HepG2 (cell line): ENCODE measurements around the gene SORBS2. TPM values are rescaled to one million over a fixed set of nuclear protein-coding genes. Genes with fewer than 3 reads are reported as not detected.

Experiments
- DDIT3 ChIP-seq: sonication (generic); formaldehyde crosslinking; IDR thresholded peaks from 2 replicates; pipeline ENCODE4 v1.4.0; 2020; ENCODE audit warnings: mild to moderate bottlenecking, missing genetic modification reagents
- FLYWCH1 ChIP-seq: sonication (generic); formaldehyde crosslinking; IDR thresholded peaks from 2 replicates; pipeline ENCODE4 v1.8.1; 2023; ENCODE audit warnings: mild to moderate bottlenecking, missing genetic modification reagents
- IKZF4 ChIP-seq: sonication (generic); formaldehyde crosslinking; IDR thresholded peaks from 2 replicates; pipeline ENCODE4 v1.5.1; 2020; ENCODE audit warnings: borderline replicate concordance, mild to moderate bottlenecking, low read depth, missing genetic modification reagents; ENCODE audit errors: not compliant biosample characterization
- MAF1 ChIP-seq: sonication (generic); formaldehyde crosslinking; IDR thresholded peaks from 2 replicates; pipeline ENCODE4 v1.5.0; 2020; ENCODE audit warnings: missing genetic modification reagents, borderline replicate concordance
- NCOA5 ChIP-seq: sonication (generic); formaldehyde crosslinking; IDR thresholded peaks from 2 replicates; pipeline ENCODE4 v1.4.0; 2020; ENCODE audit warnings: missing genetic modification reagents
- PHF21A ChIP-seq: sonication (generic); formaldehyde crosslinking; IDR thresholded peaks from 2 replicates; pipeline ENCODE4 v1.5.0; 2020; ENCODE audit warnings: mild to moderate bottlenecking, missing genetic modification reagents
- SIX1 ChIP-seq: sonication (generic); formaldehyde crosslinking; IDR thresholded peaks from 2 replicates; pipeline ENCODE4 v1.4.0; 2020; ENCODE audit warnings: missing genetic modification reagents, borderline replicate concordance
- SNAPC2 ChIP-seq: sonication (generic); formaldehyde crosslinking; IDR thresholded peaks from 2 replicates; pipeline ENCODE4 v1.8.1; 2022; ENCODE audit warnings: mild to moderate bottlenecking, missing genetic modification reagents
- SP1 ChIP-seq, 2 experiments: fragments of 450-650 bp in 1 of 2; sonication (generic) in 1 of 2; formaldehyde crosslinking in 1 of 2; IDR thresholded peaks; 2 replicates each; pipeline versions ENCODE4 v1.4.0 to v1.6.1; 2016 to 2020; ENCODE audit warnings: missing genetic modification reagents in 1 of 2
- ZBTB10 ChIP-seq: sonication (generic); formaldehyde crosslinking; IDR thresholded peaks from 2 replicates; pipeline ENCODE4 v1.4.0; 2020; ENCODE audit warnings: missing genetic modification reagents, borderline replicate concordance
- ZFP1 ChIP-seq: IDR thresholded peaks from 2 replicates; pipeline ENCODE4 v1.6.1; 2016
- ZMYM2 ChIP-seq: sonication (generic); formaldehyde crosslinking; IDR thresholded peaks from 2 replicates; pipeline ENCODE4 v1.8.0; 2022; ENCODE audit warnings: mild to moderate bottlenecking, missing genetic modification reagents
- ZNF124 ChIP-seq: sonication (generic); formaldehyde crosslinking; IDR thresholded peaks from 2 replicates; pipeline ENCODE4 v1.4.0; 2020; ENCODE audit warnings: missing genetic modification reagents
- ZNF180 ChIP-seq: sonication (generic); formaldehyde crosslinking; IDR thresholded peaks from 2 replicates; pipeline ENCODE4 v1.4.0; 2020; ENCODE audit warnings: low read depth, missing genetic modification reagents, borderline replicate concordance
- ZNF329 ChIP-seq: sonication (generic); formaldehyde crosslinking; IDR thresholded peaks from 2 replicates; pipeline ENCODE4 v1.9.0; 2021; ENCODE audit warnings: low read depth, mild to moderate bottlenecking, missing genetic modification reagents
- ZNF589 ChIP-seq: sonication (generic); formaldehyde crosslinking; conservative IDR thresholded peaks from 2 replicates; pipeline ENCODE4 v1.8.0; 2022; ENCODE audit warnings: mild to moderate bottlenecking, moderate library complexity, missing genetic modification reagents
- ZNF629 ChIP-seq: sonication (generic); formaldehyde crosslinking; conservative IDR thresholded peaks from 2 replicates; pipeline ENCODE4 v1.5.0; 2020; ENCODE audit warnings: missing genetic modification reagents
- ZNF703 ChIP-seq: sonication (generic); formaldehyde crosslinking; IDR thresholded peaks from 2 replicates; pipeline ENCODE4 v1.5.1; 2020; ENCODE audit warnings: missing genetic modification reagents, mild to moderate bottlenecking, moderate library complexity, borderline replicate concordance
- ZSCAN12 ChIP-seq: sonication (generic); formaldehyde crosslinking; IDR thresholded peaks from 2 replicates; pipeline ENCODE4 v1.9.0; 2021; ENCODE audit warnings: mild to moderate bottlenecking, missing genetic modification reagents
- polyA plus RNA-seq, 8 experiments: library from polyadenylated mRNA; depleted of rRNA in 3 of 8; stranded (reverse) in 7 of 8; unstranded in 1 of 8; fragments of >200 nt; fragmentation: Illumina TruSeq in 4 of 8; extraction: Trizol in 4 of 8; gene quantifications; 2 replicates each; pipeline versions ENCODE4 v1.2.1 to v1.2.3, GENCODE V29; 2011 to 2016; ENCODE audit warnings: low read depth in 4 of 8, missing spikeins in 1 of 8, mixed read lengths in 1 of 8; ENCODE audit not compliant: insufficient read depth in 1 of 8
- total RNA-seq, 5 experiments: library from RNA; depleted of rRNA; stranded (reverse); fragments of >200 nt; fragmentation: Illumina TruSeq; extraction: Trizol; gene quantifications; 2 replicates each; pipeline ENCODE4 v1.2.3, GENCODE V29; 2016; ENCODE audit warnings: low read depth in 1 of 5
- TF ChIP-seq, protein P1 (sequence below): sonication (generic); formaldehyde crosslinking; IDR thresholded peaks from 2 replicates; pipeline ENCODE4 v1.4.0; 2020; ENCODE audit warnings: missing genetic modification reagents
- TF ChIP-seq, protein P2 (sequence below): sonication (generic); formaldehyde crosslinking; IDR thresholded peaks from 2 replicates; pipeline ENCODE4 v1.5.1; 2020; ENCODE audit warnings: mild to moderate bottlenecking, missing genetic modification reagents, moderate library complexity

SORBS2 gene
- total and polyA plus RNA-seq, 2 of the 13 experiments (the other 11 are each of a cell fraction or from before 2014, with no cell fraction given): 25.0 to 80.5 TPM

- TF ChIP-seq SP1 (IDR thresholded peaks at IDR 0.05): no peak
- no peak for TF ChIP-seq SP1 (CRISPR knock-in tag; IDR thresholded peaks at IDR 0.05)
- TF ChIP-seq NCOA5: no peak
- no peak for TF ChIP-seq ZBTB10
- no peak for TF ChIP-seq ZNF180 (CRISPR knock-in tag)
- no peak for TF ChIP-seq DDIT3 (CRISPR knock-in tag)
- TF ChIP-seq, protein P1, sequence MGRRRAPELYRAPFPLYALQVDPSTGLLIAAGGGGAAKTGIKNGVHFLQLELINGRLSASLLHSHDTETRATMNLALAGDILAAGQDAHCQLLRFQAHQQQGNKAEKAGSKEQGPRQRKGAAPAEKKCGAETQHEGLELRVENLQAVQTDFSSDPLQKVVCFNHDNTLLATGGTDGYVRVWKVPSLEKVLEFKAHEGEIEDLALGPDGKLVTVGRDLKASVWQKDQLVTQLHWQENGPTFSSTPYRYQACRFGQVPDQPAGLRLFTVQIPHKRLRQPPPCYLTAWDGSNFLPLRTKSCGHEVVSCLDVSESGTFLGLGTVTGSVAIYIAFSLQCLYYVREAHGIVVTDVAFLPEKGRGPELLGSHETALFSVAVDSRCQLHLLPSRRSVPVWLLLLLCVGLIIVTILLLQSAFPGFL (CRISPR knock-in tag): no peak
- no peak for TF ChIP-seq ZNF589 (CRISPR knock-in tag)
- TF ChIP-seq SIX1 (CRISPR knock-in tag): no peak
- no peak for TF ChIP-seq ZNF703 (CRISPR knock-in tag)
- peak; percentile 46; the same call in 1 of the 2 replicates for TF ChIP-seq PHF21A
- no peak; the same call in 1 of the 2 replicates for TF ChIP-seq ZNF124 (CRISPR knock-in tag)
- no peak for TF ChIP-seq IKZF4 (CRISPR knock-in tag)
- no peak for TF ChIP-seq ZMYM2 (CRISPR knock-in tag)
- TF ChIP-seq, protein P2, sequence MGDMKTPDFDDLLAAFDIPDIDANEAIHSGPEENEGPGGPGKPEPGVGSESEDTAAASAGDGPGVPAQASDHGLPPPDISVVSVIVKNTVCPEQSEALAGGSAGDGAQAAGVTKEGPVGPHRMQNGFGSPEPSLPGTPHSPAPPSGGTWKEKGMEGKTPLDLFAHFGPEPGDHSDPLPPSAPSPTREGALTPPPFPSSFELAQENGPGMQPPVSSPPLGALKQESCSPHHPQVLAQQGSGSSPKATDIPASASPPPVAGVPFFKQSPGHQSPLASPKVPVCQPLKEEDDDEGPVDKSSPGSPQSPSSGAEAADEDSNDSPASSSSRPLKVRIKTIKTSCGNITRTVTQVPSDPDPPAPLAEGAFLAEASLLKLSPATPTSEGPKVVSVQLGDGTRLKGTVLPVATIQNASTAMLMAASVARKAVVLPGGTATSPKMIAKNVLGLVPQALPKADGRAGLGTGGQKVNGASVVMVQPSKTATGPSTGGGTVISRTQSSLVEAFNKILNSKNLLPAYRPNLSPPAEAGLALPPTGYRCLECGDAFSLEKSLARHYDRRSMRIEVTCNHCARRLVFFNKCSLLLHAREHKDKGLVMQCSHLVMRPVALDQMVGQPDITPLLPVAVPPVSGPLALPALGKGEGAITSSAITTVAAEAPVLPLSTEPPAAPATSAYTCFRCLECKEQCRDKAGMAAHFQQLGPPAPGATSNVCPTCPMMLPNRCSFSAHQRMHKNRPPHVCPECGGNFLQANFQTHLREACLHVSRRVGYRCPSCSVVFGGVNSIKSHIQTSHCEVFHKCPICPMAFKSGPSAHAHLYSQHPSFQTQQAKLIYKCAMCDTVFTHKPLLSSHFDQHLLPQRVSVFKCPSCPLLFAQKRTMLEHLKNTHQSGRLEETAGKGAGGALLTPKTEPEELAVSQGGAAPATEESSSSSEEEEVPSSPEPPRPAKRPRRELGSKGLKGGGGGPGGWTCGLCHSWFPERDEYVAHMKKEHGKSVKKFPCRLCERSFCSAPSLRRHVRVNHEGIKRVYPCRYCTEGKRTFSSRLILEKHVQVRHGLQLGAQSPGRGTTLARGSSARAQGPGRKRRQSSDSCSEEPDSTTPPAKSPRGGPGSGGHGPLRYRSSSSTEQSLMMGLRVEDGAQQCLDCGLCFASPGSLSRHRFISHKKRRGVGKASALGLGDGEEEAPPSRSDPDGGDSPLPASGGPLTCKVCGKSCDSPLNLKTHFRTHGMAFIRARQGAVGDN (CRISPR knock-in tag): peak; percentile 26; the same call in 1 of the 2 replicates
- TF ChIP-seq ZNF629: peak; percentile 17; the same call in 1 of the 2 replicates
- TF ChIP-seq MAF1 (CRISPR knock-in tag): no peak
- TF ChIP-seq ZNF329 (CRISPR knock-in tag): no peak
- no peak for TF ChIP-seq FLYWCH1 (CRISPR knock-in tag)
- no peak for TF ChIP-seq ZSCAN12 (CRISPR knock-in tag)
- TF ChIP-seq ZFP1 (CRISPR knock-in tag): 0 out of 2 replicates have a peak, but pooled peaks have one; percentile 40
- no peak for TF ChIP-seq SNAPC2
These were observed 37.8 kb downstream of the SORBS2 start (continued) for GRCh38 chr4:185774131-185774653.
